ENCODE measurements around the gene C14orf119. TPM values are rescaled to one million over a fixed set of nuclear protein-coding genes. Genes with fewer than 3 reads are reported as not detected.

The C14orf119 gene
- total RNA-seq, 4 donors from 2014 or later, result 9.5 to 28.8 (median 13.8) TPM

GRCh38 chr14:23060536-23061260 is 34.6 kb upstream of the C14orf119 start:
- no peak for ATAC-seq
- no peak for DNase-seq
- in situ Hi-C loops (cut with MboI; ENCODE audit: low sequenced_read_pairs in 4 of 4), result loop anchor here in 2 of 4 donors (5.0 kb wide), 1 partner anchor 68 kb away; no protein-coding TSS in a partner anchor
- TF ChIP-seq POLR2A (IDR thresholded peaks at IDR 0.05), result no peak
- TF ChIP-seq, protein P1, sequence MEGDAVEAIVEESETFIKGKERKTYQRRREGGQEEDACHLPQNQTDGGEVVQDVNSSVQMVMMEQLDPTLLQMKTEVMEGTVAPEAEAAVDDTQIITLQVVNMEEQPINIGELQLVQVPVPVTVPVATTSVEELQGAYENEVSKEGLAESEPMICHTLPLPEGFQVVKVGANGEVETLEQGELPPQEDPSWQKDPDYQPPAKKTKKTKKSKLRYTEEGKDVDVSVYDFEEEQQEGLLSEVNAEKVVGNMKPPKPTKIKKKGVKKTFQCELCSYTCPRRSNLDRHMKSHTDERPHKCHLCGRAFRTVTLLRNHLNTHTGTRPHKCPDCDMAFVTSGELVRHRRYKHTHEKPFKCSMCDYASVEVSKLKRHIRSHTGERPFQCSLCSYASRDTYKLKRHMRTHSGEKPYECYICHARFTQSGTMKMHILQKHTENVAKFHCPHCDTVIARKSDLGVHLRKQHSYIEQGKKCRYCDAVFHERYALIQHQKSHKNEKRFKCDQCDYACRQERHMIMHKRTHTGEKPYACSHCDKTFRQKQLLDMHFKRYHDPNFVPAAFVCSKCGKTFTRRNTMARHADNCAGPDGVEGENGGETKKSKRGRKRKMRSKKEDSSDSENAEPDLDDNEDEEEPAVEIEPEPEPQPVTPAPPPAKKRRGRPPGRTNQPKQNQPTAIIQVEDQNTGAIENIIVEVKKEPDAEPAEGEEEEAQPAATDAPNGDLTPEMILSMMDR (IDR thresholded peaks at IDR 0.05 in 4 of 5, conservative IDR thresholded peaks at IDR 0.05 in 1 of 5), result no peak
- Histone ChIP-seq H3K36me3 (peaks cover 3 to 71% of the 10 kb centered on the region in 2 donors), H3K4me1 (peaks cover 3 to 15% of the 10 kb centered on the region in 2 donors), H3K4me3 (no peak overlapping the region), H3K27ac (no peak overlapping the region), H3K9me3 (no peaks in the 10 kb centered on the region), H3K27me3 (no peaks in the 10 kb centered on the region)
- intact Hi-C loops (cut with DNase I; ENCODE audit: low total_unique reads), result no loop called here

DNA sequence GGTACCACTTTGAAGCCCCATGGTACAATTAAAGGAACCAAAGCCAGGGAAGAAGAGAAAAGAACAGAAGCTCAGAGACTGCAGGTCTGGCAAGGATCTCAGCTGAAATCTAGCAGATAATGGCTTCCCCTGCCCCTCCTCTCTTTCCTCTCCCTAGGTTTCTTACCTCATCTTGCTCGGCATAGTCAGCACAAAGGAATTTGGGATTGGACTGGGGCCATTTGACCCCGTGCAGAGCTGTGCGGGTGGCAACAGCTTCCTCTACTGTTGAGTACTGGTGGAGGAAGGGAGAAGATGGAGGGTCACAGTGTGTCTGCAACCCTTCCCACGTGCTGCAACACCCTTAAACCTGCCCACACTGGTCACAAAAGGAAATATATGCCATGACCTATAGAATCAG is 33.3 kb upstream of the C14orf119 start:
- no peaks in the 10 kb centered on the region for H3K27me3 ChIP-seq
- peak in 1 of 2 donors; percentile 75 for ATAC-seq
- H3K9me3 ChIP-seq, result no peaks in the 10 kb centered on the region
- peaks cover 3 to 83% of the 10 kb centered on the region in 2 donors for H3K36me3 ChIP-seq
- TF ChIP-seq POLR2A (IDR thresholded peaks at IDR 0.05), result no peak
- TF ChIP-seq, protein P1 (IDR thresholded peaks at IDR 0.05 in 4 of 5, conservative IDR thresholded peaks at IDR 0.05 in 1 of 5), result no peak
- H3K4me1 ChIP-seq, result peaks cover 3 to 8% of the 10 kb centered on the region in 2 donors
- peak overlapping the region; percentile 11 to 57 (median 32) for H3K27ac ChIP-seq
- intact Hi-C loops (cut with DNase I; ENCODE audit: low total_unique reads) (no loop called here), in situ Hi-C loops (cut with MboI; ENCODE audit: low sequenced_read_pairs in 4 of 4) (loop anchor here in 2 of 4 donors (5.0 kb wide), 1 partner anchor 70 kb away; no protein-coding TSS in a partner anchor)
- no peak overlapping the region for H3K4me3 ChIP-seq
- peak in 1 of 2 donors; percentile 83 for DNase-seq

- intact Hi-C loops (cut with DNase I; ENCODE audit: low total_unique reads), result no loop called here
- H3K27ac ChIP-seq, result no peak overlapping the region
- DNase-seq (no peak), ATAC-seq (no peak)
- no peak overlapping the region for H3K4me3 ChIP-seq
- H3K27me3 ChIP-seq, result no peaks in the 10 kb centered on the region
- H3K4me1 ChIP-seq, result peaks cover 0 to 11% of the 10 kb centered on the region in 2 donors
- H3K9me3 ChIP-seq, result no peaks in the 10 kb centered on the region
- H3K36me3 ChIP-seq, result peaks cover 3 to 98% of the 10 kb centered on the region in 2 donors
- TF ChIP-seq POLR2A (IDR thresholded peaks at IDR 0.05), result no peak
- in situ Hi-C loops (cut with MboI; ENCODE audit: low sequenced_read_pairs in 4 of 4), result loop anchor here in 2 of 4 donors (5.0 kb wide), 1 partner anchor 71 kb away; no protein-coding TSS in a partner anchor
These were observed 31.7 kb upstream of the C14orf119 start for GRCh38 chr14:23063601-23064000.

DNA sequence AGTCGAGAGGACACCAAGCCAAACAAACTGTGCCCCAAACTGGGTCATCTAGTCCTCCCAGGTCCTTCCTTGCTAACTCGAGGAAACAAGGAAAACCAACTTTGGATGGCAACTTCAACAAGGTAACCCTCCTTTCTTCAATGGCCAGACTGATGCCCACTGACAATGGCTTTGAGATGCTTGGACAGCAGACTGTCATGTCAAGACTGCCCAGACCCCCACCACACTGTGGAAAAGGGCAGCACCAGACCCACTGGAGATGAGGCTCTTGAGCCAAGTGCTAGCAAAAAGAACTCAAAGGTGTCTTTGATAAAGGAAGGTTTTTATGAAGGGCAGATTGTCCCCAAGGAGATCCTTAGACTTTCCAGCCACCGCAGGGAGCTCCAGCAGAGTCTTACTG is 28.9 kb upstream of the C14orf119 start:
- intact Hi-C loops (cut with DNase I; ENCODE audit: low total_unique reads), result no loop called here
- in situ Hi-C loops (cut with MboI; ENCODE audit: low sequenced_read_pairs in 4 of 4), result no loop called here
- H3K36me3 ChIP-seq, result peaks cover 3 to 72% of the 10 kb centered on the region in 2 donors
- DNase-seq (no peak), ATAC-seq (no peak)
- no peaks in the 10 kb centered on the region for H3K27me3 ChIP-seq
- TF ChIP-seq, protein P1 (IDR thresholded peaks at IDR 0.05 in 4 of 5, conservative IDR thresholded peaks at IDR 0.05 in 1 of 5), result no peak
- TF ChIP-seq POLR2A (IDR thresholded peaks at IDR 0.05), result no peak
- no peak overlapping the region for H3K4me3 ChIP-seq
- H3K9me3 ChIP-seq, result no peaks in the 10 kb centered on the region
- peak overlapping the region in 1 of 4 donors; percentile 35 for H3K27ac ChIP-seq
- H3K4me1 ChIP-seq, result peaks cover 11 to 25% of the 10 kb centered on the region in 2 donors

Data from gastrocnemius medialis (tissue), 4 donors.